ENCODE results near the gene NEUROD1.

The NEUROD1 gene

DNA sequence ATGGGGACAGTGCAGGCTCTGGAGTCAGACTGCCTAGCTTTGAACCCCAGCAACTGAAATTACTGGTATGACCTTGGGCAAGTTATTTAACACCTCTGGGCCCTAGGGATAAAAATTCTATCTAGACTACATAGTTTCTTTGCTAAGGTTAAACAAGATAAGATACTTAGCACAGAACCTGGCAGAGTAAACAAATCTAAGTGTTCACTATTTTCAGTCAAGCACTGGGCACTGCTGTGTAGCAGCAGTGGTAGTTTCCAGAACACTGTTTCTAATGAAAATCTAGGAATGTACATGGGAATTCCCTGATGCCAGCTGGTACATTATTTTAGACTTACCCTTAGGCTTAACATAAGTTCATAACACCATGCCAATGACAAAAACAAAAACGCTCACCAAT lies 40.6 kb downstream of the NEUROD1 start:
- TF ChIP-seq, protein P1, sequence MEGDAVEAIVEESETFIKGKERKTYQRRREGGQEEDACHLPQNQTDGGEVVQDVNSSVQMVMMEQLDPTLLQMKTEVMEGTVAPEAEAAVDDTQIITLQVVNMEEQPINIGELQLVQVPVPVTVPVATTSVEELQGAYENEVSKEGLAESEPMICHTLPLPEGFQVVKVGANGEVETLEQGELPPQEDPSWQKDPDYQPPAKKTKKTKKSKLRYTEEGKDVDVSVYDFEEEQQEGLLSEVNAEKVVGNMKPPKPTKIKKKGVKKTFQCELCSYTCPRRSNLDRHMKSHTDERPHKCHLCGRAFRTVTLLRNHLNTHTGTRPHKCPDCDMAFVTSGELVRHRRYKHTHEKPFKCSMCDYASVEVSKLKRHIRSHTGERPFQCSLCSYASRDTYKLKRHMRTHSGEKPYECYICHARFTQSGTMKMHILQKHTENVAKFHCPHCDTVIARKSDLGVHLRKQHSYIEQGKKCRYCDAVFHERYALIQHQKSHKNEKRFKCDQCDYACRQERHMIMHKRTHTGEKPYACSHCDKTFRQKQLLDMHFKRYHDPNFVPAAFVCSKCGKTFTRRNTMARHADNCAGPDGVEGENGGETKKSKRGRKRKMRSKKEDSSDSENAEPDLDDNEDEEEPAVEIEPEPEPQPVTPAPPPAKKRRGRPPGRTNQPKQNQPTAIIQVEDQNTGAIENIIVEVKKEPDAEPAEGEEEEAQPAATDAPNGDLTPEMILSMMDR (IDR thresholded peaks at IDR 0.05; ENCODE audit: low read depth, low read length, missing control alignments) = no peak
- Histone ChIP-seq H3K4me3 (ENCODE audit: low read depth, low read length) (no peak overlapping the region), H3K27me3 (replicated peaks) (peaks cover 2% of the 10 kb centered on the region), H3K36me3 (replicated peaks) (no peaks in the 10 kb centered on the region), H3K27ac (no peak overlapping the region)
- DNase-seq = no peak
- in situ Hi-C loops (cut with HindIII; ENCODE audit: low pct_ligation_motif_present, low sequenced_read_pairs) = no loop called here

DNA sequence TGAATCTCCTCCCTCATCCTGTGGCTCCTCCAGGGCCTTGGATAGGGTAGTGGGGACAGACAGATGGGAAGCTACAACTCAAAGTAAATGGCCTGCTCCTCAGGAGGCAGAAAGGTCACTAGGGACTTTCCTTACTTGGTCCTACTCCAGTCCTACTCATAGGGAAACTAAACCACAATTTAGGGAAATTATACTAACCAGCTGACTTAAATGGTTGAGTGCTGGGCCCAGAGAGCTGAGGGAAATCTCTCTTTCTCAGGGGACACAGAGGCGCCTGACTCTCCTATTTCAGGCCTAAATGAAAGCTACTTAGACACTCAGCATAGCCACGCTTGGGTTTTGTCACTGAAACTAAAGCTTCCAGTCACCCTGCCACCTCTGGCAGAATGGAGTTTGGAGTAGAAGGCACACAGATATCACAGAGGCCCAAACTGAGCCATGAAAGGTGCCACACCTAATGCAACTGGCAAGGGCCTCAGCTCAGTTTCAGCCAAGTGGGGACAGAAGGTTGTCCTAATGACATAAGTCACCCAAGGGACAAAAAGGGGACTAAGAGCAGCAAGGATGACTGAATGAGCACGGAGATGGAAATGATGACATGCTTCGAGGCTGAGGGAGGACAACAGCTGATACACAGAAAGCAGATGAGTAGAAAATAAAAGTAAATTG lies 47.5 kb downstream of the NEUROD1 start:
- no peak for DNase-seq
- no peak overlapping the region for H3K4me3 ChIP-seq (ENCODE audit: low read depth, low read length)
- in situ Hi-C loops (cut with HindIII; ENCODE audit: low pct_ligation_motif_present, low sequenced_read_pairs) = no loop called here
- no peak overlapping the region for H3K27ac ChIP-seq
- TF ChIP-seq, protein P1 (IDR thresholded peaks at IDR 0.05; ENCODE audit: low read depth, low read length, missing control alignments) = no peak
- peaks cover 2% of the 10 kb centered on the region for H3K27me3 ChIP-seq (replicated peaks)
- H3K36me3 ChIP-seq (replicated peaks) = no peaks in the 10 kb centered on the region

DNA sequence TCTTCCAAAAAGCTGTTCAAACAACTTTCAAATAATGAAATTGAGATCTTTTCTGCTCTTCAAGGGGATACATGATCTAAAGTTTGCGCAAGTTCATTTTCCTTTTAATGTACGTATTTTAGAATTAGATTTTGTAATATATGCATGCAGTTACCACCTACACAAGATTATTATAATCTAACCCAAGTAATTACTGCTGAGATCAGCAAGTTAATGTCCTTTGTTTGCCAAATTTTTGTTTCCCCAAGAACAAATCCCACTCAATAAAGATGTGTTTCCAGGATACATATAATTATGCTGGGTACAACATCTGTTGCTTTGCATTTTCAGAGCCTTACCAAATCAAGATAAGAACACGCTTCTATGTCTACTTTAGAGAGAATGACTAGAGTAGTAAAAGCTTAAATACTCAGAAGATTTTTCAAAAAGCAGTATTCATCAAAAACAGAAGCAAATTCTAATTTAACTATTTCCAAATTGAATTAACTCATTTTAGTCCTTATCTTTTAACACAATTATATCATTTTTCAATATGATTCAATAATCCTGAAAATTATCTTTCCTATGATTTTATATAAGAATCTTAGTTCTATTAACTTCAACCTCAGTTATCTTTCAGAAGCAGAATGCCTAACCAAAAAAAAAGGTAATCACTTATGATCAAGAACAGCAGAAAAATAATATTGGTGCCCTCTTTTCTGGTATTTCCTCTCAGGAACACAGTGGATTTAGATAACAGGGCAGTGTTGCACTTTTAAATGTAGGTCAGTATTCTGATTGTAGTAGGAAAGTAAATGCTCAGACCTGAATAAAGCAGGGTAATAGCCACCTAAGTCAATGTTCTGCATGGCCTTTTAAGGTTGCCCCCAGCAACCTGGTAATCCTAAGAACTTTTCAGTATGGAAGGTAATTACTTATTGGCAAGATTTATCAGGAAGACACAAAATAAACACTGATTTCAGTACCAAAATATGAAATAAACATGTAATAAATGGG lies 51.4 kb downstream of the NEUROD1 start:
- in situ Hi-C loops (cut with HindIII; ENCODE audit: low pct_ligation_motif_present, low sequenced_read_pairs) = no loop called here
- TF ChIP-seq, protein P1 (IDR thresholded peaks at IDR 0.05; ENCODE audit: low read depth, low read length, missing control alignments) = no peak
- no peaks in the 10 kb centered on the region for H3K36me3 ChIP-seq (replicated peaks)
- no peak overlapping the region for H3K4me3 ChIP-seq (ENCODE audit: low read depth, low read length)
- no peaks in the 10 kb centered on the region for H3K27me3 ChIP-seq (replicated peaks)
- no peak overlapping the region for H3K27ac ChIP-seq
- DNase-seq = no peak

DNA sequence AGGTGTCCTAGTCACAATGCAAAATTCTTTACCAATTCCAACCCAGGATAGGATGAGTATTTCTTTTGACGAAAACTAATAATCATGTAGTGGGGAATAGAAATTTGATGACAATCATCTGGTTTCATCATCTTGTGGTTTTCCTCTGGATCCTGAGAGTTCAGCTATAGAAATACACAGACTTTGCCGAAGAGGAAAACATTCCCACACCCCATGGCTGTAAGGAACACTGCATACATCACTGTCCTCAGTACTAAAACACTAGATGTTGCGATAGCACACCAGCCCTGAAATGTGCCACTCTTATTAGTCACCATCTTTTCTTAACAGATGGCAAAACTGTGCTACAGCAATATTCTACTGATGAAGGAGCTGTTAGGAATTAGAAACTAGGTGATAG lies 52.8 kb downstream of the NEUROD1 start:
- in situ Hi-C loops (cut with HindIII; ENCODE audit: low pct_ligation_motif_present, low sequenced_read_pairs) = no loop called here
- Histone ChIP-seq H3K27ac (no peak overlapping the region), H3K36me3 (replicated peaks) (no peaks in the 10 kb centered on the region), H3K4me3 (ENCODE audit: low read depth, low read length) (no peak overlapping the region), H3K27me3 (replicated peaks) (no peaks in the 10 kb centered on the region)
- TF ChIP-seq, protein P1 (IDR thresholded peaks at IDR 0.05; ENCODE audit: low read depth, low read length, missing control alignments) = no peak
- peak; percentile 20 for DNase-seq

DNA sequence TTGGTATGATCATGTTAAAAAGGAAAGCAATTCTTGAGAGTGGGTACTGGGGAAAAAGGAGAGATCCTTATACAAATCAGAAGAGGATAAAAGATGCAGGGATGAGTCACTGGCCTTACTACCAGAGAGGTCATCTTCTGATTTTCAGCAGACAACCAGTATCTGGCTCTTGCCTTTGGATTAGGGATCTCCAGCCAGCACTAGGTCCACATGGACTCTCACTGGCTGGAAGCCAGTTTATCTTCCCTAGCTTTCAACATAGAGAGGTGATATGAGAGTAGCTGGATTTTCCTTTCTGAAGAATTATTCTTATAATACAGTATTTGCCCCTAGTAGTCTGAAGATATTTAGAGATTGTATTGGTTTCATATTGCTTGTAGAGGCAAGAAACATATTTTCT lies 53.6 kb downstream of the NEUROD1 start:
- Histone ChIP-seq H3K36me3 (replicated peaks) (no peaks in the 10 kb centered on the region), H3K27ac (no peak overlapping the region), H3K4me3 (ENCODE audit: low read depth, low read length) (no peak overlapping the region), H3K27me3 (replicated peaks) (no peaks in the 10 kb centered on the region)
- TF ChIP-seq, protein P1 (IDR thresholded peaks at IDR 0.05; ENCODE audit: low read depth, low read length, missing control alignments) = no peak
- DNase-seq = no peak
- in situ Hi-C loops (cut with HindIII; ENCODE audit: low pct_ligation_motif_present, low sequenced_read_pairs) = no loop called here

Measured in brain microvascular endothelial cell (primary cell).